NB4 (cell line): Measurements from ENCODE around the gene OR2J1.
A peak's percentile ranks its signal among the peaks of the same experiment; 100 is the strongest.
"Not testable (repeated sequence)": the region's sequence is repeated elsewhere in the genome, so short reads cannot be mapped to it uniquely, and the experiment has no call there.

Source experiments
- DNase-seq: peaks from one replicate; pipeline ENCODE4 v3.0.0; 2010; ENCODE audit warnings: low read depth
- H3K4me3 ChIP-seq: one replicate; pipeline ENCODE4 v1.5.1; 2011; ENCODE audit warnings: mild to moderate bottlenecking, low read depth, low read length, moderate library complexity
- CTCF ChIP-seq: IDR thresholded peaks from one replicate; pipeline ENCODE4 v1.5.1; 2012; ENCODE audit warnings: low read depth, low read length
- MAX ChIP-seq: IDR thresholded peaks from 2 replicates; pipeline ENCODE4 v1.6.1; 2011; ENCODE audit warnings: low read depth, low read length
- MYC ChIP-seq: IDR thresholded peaks from 2 replicates; pipeline ENCODE4 v1.6.1; 2011; ENCODE audit warnings: low read depth, low read length
- POLR2A ChIP-seq: IDR thresholded peaks from 2 replicates; pipeline ENCODE4 v1.6.1; 2011; ENCODE audit warnings: mild to moderate bottlenecking; ENCODE audit not compliant: insufficient read length; ENCODE audit errors: extremely low read depth

OR2J1 gene

GRCh38 chr6:29082457-29082856 lies 16.8 kb upstream of the OR2J1 start:
- H3K4me3 ChIP-seq = no peak overlapping the region
- no peak for DNase-seq
- no peak for TF ChIP-seq MYC
- no peak for TF ChIP-seq POLR2A
- no peak for TF ChIP-seq CTCF
- TF ChIP-seq MAX = no peak

- no peak within 1 kb of the TSS for H3K4me3 ChIP-seq
- no peak for DNase-seq
- TF ChIP-seq MAX = no peak
- no peak for TF ChIP-seq MYC
- no peak for TF ChIP-seq CTCF
- no peak for TF ChIP-seq POLR2A
Measured at GRCh38 chr6:29087213-29087612, 12.1 kb upstream of the OR2J1 start, which contains the start of gene OR2B3. Gene OR2B3 (minus strand): TSS chr6:29087313. CDS start chr6:29087248, 65 bp downstream.

GRCh38 chr6:29092957-29093356 lies 6.3 kb upstream of the OR2J1 start:
- TF ChIP-seq CTCF (no peak), POLR2A (no peak), MYC (no peak), MAX (no peak)
- no peak overlapping the region for H3K4me3 ChIP-seq
- no peak for DNase-seq

- no peak overlapping the region for H3K4me3 ChIP-seq
- DNase-seq = no peak
- no peak for TF ChIP-seq MAX
- TF ChIP-seq MYC = no peak
- no peak for TF ChIP-seq CTCF
- TF ChIP-seq POLR2A = no peak
Measured at GRCh38 chr6:29097803-29098202, 1.5 kb upstream of the OR2J1 start.

GRCh38 chr6:29107758-29108157 lies 8.5 kb downstream of the OR2J1 start, which contains the start of gene OR2J3:
Gene OR2J3 (plus strand): TSS chr6:29108058. CDS start chr6:29111891, 3,833 bp downstream.
- no peak for DNase-seq
- TF ChIP-seq POLR2A (no peak), CTCF (no peak), MYC (no peak)
- no peak within 1 kb of the TSS for H3K4me3 ChIP-seq

GRCh38 chr6:29112135-29112534 lies 12.8 kb downstream of the OR2J1 start:
- H3K4me3 ChIP-seq = no peak overlapping the region
- no peak for TF ChIP-seq POLR2A
- no peak for TF ChIP-seq CTCF
- TF ChIP-seq MYC = no peak
- no peak for TF ChIP-seq MAX
- peak; percentile 12 for DNase-seq

GRCh38 chr6:29114964-29115363 lies 15.7 kb downstream of the OR2J1 start:
- not testable (repeated sequence) for DNase-seq, H3K4me3 ChIP-seq
